GM19397 (cell line): ENCODE results near the gene DLG4.
"Not testable (repeated sequence)": the region's sequence is repeated elsewhere in the genome, so short reads cannot be mapped to it uniquely, and the experiment has no call there.

Experiments used
- ATAC-seq: cut with Tn5 transposase; IDR thresholded peaks from one replicate; pipeline ENCODE4 v1.9.1; 2021; ENCODE audit warnings: mild to moderate bottlenecking, moderate library complexity; ENCODE audit not compliant: unreplicated experiment

The DLG4 gene

GRCh38 chr17:7190276-7190917, 29.2 kb downstream of the DLG4 start:
- no peak for ATAC-seq

GRCh38 chr17:7186241-7186640, 33.4 kb downstream of the DLG4 start:
- no peak for ATAC-seq

GRCh38 chr17:7184647-7185046, 35.0 kb downstream of the DLG4 start:
- ATAC-seq = no peak

GRCh38 chr17:7184091-7184488, 35.5 kb downstream of the DLG4 start:
- no peak for ATAC-seq

- no peak for ATAC-seq
These were observed 36.1 kb downstream of the DLG4 start for GRCh38 chr17:7183433-7184090.

GRCh38 chr17:7182101-7182500, 37.5 kb downstream of the DLG4 start:
- not testable (repeated sequence) for ATAC-seq

- ATAC-seq = no peak
These were observed 40.0 kb downstream of the DLG4 start, which contains the start of gene ASGR1 for GRCh38 chr17:7179317-7180254. ASGR1 (minus strand) TSS chr17:7179370; CDS start chr17:7178563, 807 bp downstream.

GRCh38 chr17:7178973-7179316, 40.7 kb downstream of the DLG4 start:
- ATAC-seq = no peak

GRCh38 chr17:7177954-7178477, 41.6 kb downstream of the DLG4 start:
- no peak for ATAC-seq

GRCh38 chr17:7177191-7177953, 42.3 kb downstream of the DLG4 start:
- no peak for ATAC-seq

GRCh38 chr17:7176841-7177190, 42.8 kb downstream of the DLG4 start:
- no peak for ATAC-seq

- ATAC-seq = no peak
These were observed 43.4 kb downstream of the DLG4 start for GRCh38 chr17:7176107-7176840.

- no peak for ATAC-seq
These were observed 44.3 kb downstream of the DLG4 start for GRCh38 chr17:7175330-7175733.

- no peak for ATAC-seq
These were observed 44.9 kb downstream of the DLG4 start for GRCh38 chr17:7174603-7175326.

GRCh38 chr17:7173687-7174602, 45.7 kb downstream of the DLG4 start:
- ATAC-seq = no peak

- not testable (repeated sequence) for ATAC-seq
These were observed 47.0 kb downstream of the DLG4 start for GRCh38 chr17:7172522-7173191.

- not testable (repeated sequence) for ATAC-seq
These were observed 50.1 kb downstream of the DLG4 start for GRCh38 chr17:7169565-7169908.
